ENCODE results near the gene CCT2.
"Not testable (repeated sequence)": the region's sequence is repeated elsewhere in the genome, so short reads cannot be mapped to it uniquely, and the experiment has no call there.

The CCT2 gene

DNA sequence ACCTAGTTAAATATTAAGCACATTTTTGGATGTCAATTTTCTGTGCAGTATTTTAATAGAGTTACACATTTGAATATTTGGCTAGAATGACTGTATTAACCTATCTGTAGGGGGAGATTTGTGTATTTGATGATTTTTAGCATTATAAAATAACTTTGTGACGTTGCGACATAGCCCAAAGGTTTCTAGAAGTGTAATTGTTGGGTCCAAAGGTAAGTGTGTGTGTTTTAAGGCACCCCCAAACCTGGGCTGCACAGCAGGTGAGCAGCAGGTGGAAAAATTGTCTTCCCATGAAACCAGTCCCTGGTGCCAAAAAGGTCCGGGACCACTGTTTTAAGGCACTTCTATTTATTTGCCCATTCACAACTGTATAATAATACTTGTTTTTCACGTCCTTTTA lies 3.3 kb downstream of the CCT2 start:
- DNase-seq (ENCODE audit: low read depth), result no peak

DNA sequence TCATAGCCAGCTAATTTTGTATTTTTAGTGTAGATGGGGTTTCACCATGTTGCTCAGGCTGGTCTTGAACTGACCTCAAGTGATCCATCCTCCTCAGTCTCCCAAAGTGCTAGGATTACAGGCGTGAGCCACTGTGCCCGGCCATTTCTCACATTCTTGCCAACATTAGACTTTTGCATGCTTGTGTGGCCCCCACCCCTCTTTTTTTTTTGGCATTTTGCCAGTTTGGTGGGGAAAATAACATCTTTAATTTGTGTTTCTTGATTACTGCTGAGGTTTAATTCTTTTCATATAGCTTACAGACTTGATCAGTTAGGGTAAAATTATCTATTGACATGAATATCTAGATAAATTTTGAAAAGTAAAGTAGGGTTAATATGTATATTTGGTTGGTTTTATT lies 3.8 kb downstream of the CCT2 start:
- no peak for DNase-seq (ENCODE audit: low read depth)

DNA sequence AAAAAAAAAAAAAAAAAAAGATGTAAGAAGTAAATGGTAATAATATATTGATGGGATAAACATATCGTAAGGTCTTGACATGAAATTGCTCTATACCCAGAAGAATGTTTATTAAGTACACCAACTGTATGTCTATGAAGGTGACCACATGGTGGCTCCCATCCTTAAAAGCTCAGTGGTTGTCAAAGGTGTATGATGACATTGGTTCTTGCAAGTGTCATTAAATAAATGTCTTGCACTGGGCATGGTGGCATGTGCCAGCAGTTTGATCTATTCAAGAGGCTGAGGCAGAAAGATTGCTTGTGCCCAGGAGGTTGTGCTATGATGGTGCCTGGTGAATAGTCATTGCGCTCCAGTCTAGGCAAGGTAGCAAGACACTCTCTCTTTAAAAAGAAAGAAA lies 10.4 kb downstream of the CCT2 start:
- no peak for DNase-seq (ENCODE audit: low read depth)

DNA sequence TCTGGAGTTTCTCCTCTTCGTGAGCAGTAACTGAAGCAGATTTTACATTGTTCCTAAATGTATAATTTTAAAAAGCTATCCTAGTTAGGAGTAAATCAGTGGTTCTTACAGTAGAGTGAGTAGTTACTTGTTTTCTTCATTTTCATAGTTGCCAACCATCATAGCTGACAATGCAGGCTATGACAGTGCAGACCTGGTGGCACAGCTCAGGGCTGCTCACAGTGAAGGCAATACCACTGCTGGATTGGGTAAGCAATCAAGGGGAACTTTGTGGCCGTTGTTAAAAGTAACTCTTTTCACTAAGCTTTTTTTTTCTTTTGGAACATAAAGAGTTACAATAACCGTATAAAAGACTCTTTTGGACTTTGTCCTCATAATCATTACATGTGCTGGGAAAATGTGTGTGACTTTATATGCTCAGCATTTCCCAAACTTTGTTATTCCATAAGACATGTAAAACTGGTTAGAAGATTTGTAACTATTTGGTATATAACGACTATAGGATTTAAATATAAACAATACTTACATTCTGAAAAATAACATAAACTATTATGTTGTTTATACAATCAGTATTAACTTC lies 13.0 kb downstream of the CCT2 start:
- DNase-seq (ENCODE audit: low read depth), result no peak

DNA sequence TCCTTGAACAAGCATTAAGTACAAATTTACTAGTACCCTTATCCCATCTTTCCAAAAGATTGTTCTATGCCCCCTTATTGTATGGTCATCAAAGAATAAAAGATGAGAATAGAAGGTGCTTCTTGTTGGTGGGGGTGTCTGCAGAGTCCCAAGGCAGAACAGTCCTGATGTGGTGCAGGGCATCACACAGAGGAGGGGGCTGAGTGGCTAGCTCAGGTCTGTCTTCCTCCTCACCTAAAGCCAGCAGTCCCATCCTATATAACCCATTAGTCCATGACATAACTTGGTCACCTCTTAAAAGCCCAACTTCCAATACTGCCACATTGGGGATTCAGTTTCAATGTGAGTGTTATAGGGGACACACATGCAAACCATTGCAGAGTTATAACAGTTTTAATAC lies 15.5 kb downstream of the CCT2 start:
- no peak for DNase-seq (ENCODE audit: low read depth)

DNA sequence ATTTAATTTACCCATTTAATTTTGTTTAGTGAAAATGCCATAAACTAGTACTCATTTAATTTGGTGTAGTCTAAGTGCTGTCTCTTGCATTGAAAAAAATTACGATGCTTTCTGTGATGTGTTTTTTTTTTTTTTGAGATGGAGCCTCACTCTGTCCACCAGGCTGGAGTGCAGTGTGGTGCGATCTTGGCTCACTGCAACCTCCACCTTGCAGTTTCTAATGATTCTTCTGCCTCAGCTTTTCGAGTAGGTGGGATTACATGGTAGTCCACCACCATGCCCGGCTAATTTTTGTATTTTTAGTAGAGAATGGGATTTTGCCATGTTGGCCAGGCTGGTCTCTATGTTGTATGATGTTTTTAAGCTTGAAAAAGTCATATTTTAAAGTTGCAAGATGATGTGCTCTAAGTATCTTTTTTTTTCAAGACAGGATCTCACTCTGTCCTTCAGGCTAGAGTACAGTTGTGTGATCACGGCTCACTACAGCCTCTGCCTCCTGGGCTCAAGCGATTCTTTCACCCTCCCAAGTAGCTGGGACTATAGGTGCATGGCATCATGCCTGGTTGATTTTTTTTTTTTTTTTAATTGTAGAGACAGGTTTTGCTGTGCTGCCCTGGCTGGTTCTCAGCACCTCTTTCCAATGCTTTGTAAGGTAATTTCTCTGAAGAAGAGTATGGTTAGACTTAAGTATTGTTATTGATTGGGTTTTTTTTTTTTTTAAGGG lies 16.9 kb downstream of the CCT2 start:
- DNase-seq (ENCODE audit: low read depth), result no peak

DNA sequence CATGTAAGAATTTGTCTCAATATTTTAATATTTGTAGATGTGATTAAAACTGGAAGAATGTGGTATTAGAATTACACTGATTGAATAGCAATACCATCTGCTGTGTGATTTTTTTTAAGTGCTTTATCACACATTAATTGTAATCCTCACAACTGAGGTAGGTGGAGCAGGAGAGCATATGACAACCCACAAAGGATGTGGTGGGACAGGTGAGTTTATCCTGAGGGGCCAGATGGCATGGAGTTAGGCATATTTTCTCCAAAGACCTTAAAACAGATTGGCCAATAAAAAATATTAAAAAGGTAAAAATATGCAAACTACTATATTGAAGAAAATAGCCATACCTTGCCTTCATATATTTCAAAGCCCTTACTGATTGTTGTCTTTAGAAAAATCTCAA lies 17.7 kb downstream of the CCT2 start:
- no peak for DNase-seq (ENCODE audit: low read depth)

DNA sequence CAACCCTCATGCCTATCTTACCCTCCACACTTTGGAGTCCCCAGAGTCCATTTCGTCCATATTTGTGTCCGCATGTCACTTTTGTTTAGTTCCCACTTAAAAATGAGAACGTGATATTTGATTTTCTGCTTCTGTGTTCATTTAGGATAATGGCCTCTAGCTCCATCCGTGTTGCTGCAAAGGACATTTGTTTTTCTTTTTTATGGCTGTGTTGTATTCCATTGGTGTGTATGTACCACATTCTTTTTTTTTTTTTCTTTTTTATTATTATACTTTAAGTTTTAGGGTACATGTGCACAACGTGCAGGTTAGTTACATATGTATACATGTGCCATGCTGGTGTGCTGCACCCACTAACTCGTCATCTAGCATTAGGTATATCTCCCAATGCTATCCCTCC lies 18.3 kb downstream of the CCT2 start:
- not testable (repeated sequence) for DNase-seq (ENCODE audit: low read depth)

DNA sequence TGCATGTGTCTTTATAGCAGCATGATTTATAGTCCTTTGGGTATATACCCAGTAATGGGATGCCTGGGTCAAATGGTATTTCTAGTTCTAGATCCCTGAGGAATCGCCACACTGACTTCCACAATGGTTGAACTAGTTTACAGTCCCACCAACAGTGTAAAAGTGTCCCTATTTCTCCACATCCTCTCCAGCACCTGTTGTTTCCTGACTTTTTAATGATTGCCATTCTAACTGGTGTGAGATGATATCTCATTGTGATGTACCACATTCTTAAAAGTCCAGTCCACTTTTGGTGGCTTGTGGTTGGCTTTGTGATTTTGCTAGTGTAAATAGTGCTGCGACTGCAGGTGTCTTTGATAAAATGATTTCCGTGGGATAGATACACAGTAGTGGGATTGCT lies 19.0 kb downstream of the CCT2 start:
- DNase-seq (ENCODE audit: low read depth), result not testable (repeated sequence)

DNA sequence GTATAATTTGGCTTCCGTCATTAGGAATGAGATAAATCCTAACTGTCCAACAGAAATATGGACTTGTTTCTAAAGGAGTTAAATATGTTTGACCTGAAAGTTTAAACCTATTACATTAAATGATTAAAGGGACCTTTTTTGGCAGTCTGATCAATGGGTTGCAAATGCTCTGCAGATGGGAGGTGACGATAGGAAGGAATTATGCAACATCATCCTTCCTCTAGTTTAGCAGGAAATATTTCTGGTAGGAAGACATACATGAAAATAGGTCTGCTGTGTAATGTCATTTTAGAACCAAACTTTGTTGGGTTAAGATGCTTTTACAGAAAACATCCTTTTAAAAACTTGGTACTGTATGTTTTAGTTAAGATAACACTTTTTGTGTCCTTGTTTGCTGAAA lies 22.9 kb downstream of the CCT2 start:
- DNase-seq (ENCODE audit: low read depth), result no peak

DNA sequence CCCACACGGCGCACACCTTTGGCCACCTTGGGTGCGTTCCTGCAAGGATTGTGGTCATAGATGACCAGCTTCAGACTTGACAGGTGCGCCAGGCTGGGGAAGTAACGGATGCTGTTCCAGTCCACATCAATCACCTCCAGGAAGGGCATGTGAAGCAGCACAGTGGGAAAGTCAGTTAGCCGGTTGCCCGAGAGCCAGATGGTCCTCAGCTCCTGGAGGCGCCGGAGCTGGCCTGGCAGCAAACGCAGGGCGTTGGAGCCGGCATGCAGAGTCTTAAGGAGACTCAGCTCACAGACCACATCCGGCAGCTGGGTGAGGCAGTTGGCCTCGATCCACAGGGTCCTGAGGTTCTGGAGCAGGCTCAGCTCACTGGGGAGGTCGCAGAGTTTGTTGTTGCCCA lies 24.9 kb downstream of the CCT2 start:
- DNase-seq (ENCODE audit: low read depth), result no peak

DNA sequence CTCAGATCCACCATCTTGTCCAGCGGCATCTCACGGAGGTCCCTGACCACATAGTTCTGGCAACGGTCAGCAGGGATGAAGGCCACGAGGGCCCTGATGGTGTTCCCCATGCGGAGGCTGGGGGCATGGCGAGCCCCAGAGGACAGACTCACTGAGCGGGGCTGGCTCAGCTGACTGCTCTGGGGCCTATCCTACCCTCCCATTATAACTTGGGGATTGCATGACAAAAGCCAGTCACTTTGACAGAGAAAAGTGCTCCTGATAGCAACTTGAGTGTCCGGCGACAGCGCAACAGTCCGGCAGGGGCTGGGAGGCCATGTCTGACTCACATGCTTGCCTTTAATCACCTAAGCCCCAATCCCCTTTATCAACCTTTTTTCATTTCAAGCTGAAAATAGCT lies 25.5 kb downstream of the CCT2 start, which contains the start of gene LRRC10:
Gene LRRC10 (minus strand): TSS at position 179 of the 400 bp plus-strand sequence. CDS start 69 bp downstream, at position 110.
- no peak for DNase-seq (ENCODE audit: low read depth)

DNA sequence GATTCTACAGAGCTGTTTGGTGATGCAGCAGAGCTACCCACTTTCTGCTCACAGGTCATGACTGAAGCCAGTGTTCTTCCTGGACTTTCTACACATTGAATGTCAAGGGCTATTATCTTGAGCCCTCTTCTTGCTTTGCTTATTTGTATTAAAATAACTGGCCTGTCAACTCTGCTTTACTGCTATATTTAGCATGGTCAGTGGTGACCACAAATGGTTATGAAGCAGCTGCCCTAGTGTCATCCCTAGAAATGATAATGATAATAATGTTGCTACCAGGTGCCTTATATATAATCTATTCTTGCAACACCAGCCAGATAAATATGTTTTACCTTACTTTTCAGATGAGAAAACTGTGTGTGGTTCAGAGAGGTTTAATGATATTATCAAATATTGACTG lies 28.1 kb downstream of the CCT2 start:
- DNase-seq (ENCODE audit: low read depth), result no peak

DNA sequence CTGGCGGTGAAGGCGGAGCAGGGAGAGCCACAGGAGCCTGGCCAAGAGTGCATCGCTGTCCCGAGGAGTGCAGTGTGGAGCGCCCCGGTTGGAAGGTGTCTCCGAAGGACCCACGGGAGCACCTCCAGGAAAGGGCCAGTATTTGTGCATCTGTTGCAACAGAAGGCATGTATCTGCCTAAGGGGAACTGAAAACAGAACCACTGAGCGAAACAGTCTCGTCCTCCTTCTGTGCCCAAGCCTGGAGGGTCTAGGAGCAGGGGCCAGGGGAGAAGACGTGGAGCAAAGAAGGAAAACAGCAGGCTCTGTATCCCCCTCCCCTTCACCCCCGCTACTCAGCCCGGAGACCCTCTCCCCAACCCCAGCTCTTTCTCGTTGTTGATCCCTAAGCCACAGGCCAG lies 30.8 kb downstream of the CCT2 start:
- DNase-seq (ENCODE audit: low read depth), result no peak

DNA sequence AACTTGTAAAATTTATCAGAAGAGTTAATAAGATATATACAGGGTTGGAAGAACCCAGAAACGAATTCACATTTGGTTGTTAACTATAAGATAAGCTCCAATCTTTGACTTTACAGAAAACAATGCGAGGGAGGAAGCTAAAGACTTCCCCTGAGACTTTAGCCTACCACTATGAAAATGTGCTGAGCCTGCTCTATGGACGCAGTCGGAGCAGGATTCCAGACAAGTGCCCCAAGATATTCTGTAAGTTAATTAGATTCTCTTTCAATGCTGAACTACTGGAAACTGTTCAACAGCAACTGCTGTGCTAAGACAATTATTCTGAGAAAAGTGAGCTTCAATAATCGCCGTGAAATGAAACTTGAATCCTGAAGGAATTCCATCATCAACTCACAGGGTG lies 33.8 kb downstream of the CCT2 start:
- no peak for DNase-seq (ENCODE audit: low read depth)

DNA sequence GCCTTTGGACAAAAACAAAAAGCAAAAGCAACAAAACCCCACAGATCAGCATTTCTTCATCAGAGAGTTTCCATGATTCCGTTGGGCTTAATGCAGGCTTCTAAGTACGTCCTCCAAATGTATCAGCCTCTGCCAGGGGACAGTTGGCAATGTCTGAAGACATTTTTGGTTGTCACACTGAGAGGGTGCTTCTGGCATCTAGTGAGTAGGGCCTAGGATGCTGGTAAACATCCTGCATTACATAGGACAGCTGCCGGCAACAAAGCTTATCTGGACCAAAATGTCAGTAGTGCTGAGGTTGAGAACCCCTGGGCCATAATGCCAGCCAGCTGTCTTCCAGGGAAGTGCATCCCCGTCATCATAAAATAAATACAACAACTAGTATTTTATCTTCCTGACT lies 34.8 kb downstream of the CCT2 start:
- DNase-seq (ENCODE audit: low read depth), result no peak

DNA sequence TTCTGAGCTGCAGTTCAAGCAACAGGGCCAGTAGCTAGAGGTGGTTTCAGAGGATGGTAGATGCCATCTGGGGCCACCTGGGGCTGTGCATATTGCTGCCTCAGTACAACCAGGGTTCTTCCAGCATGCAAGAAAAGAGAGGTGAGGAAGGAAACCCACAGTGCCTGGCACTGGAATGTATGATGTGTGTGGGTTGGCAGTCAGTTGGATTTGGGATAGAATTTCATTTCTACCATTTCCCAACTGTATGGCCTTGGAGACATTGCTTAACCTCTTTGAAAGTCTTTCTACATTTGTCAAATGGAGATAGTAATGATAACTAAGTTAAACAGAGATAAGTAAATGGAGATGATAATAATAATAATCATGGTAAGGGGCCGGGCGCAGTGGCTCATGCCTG lies 35.7 kb downstream of the CCT2 start:
- no peak for DNase-seq (ENCODE audit: low read depth)

DNA sequence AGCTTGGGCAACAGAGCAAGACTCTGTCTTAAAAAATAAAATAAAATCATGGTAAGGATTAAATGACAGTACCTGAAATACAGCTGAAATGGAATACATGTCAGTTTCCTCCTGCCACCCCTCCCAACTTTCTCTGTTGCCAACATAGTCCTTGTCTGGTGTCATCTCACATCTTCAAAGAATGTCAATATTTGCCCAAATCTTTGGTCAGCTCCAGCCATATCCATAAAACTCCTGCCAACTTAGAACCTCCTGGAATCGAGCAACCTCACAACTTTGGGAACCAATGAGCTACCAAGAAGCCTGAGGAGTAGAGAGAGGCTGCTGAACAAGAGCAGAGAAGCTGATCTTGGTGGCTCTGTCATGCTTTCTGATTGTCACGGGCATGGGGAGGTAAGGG lies 36.3 kb downstream of the CCT2 start:
- DNase-seq (ENCODE audit: low read depth), result no peak

DNA sequence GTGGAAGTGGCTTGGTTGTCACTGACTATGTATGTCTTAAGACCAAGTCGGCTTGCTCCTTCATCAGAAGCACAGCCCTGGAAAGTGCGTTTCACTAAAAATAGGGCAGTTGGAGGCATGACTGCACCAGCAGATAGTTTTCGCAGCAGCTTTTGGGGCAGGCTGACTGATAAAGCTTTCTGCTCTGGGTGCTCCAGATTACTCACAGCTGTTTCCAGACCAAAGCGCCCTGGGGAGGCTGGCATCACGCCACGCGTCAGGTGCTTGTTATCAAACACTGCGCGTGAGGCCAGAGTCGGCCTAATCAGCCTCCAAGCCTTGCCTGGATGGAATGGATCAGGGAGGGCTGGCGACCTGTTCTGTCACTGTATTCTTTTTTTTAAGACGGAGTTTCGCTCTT lies 38.7 kb downstream of the CCT2 start:
- no peak for DNase-seq (ENCODE audit: low read depth)

DNA sequence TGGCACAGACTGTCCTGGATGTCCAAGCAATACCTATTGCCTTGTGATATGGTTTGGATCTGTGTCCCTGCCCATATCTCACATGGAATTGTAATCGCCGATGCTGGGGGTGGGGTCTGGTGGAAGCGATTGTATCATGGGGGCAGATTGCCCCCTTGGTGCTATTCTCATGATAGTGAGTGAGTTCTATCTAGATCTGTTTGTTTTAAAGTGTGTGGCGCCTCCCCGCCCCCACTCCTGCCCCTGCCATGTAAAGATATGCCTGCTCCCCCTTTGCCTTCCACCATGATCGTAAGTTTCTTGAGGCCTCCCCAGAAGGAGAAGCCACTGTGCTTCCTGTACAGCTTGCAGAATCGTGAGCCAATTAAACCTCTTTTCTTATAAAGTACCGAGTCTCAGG lies 42.2 kb downstream of the CCT2 start:
- no peak for DNase-seq (ENCODE audit: low read depth)

DNA sequence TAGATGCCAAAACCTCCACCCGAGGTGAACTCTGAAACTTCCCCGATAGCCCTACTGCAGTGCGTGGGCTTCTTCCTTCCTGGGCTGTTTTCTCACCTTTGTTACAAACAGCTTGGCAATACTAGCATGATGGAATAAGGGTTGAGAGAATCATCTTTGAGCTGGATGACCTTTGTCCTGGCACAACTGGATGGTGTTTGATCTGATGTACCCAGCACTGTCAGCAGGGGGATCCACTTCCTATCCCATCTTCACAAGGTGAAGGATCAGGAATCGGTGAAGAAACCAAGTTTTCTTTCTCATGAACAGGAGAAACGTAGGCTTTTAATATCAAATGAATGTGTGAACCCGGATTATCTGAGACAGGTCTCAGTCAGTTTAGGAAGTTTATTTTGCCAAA lies 44.9 kb downstream of the CCT2 start:
- DNase-seq (ENCODE audit: low read depth), result no peak

DNA sequence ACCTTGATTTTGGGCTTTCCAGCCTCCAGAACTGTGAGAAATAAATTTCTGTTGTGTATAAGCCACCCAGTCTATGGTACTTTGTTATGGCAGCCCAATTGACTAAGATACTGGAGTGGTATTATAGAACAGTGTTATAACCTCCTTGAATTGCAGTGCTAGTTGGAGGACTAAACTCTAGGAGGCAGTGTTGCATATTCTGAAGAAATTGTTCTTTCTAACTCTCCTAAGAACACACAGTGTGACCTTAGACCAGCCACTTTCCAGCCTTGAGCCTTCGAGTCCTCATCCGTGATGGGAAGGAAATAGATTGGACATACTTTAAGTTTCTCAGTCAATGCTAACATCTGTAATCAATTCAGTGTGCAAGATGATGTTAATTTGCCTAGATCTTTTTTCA lies 47.8 kb downstream of the CCT2 start:
- no peak for DNase-seq (ENCODE audit: low read depth)

DNA sequence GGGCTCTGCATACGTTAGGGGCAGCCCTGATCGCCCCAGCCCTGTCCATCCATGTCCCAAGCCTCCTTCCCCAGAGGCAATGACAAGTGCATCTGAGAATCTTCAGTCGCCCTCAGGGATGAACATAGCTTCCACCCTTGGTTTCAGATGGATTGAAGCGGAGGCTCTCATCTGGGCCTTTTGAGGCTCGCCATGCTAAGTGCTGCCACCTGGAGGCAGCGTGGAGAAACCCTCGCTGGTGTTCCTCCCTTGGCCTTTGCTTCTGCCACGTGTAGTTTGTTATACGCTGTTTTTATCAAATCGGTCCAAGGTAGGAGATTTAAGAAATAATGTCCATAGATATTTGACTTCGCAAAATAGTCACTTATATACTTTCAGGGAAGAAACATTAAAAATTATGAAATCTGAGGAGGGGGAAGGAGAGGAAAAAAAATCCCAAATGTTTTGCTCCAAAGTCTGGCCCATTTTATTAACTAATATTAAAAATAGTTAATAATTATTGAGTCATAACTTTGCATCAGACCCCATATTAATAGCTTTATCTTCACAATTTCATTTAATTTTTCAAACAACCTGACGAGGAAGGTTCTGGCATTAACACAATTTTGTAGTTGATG lies 54.2 kb downstream of the CCT2 start:
- no peak for DNase-seq (ENCODE audit: low read depth)

DNA sequence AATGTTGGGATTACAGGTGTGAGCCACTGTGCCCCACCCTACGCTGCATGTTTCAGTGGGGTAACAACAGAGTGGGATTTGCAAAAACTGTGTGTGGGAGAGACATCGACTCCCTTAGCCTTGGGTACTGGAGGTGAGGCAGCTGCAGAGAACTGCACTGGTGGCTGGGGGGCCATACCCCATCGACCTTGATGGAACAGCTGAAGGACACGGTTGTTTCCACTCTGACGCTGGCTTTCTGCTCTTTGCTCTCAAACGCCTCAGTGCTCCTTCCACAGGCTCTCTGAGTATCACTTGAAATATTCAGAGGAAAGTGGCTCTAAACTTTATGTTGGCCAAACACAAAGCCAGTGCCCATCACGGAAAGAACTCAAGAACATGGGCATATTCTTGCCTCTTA lies 56.3 kb downstream of the CCT2 start:
- no peak for DNase-seq (ENCODE audit: low read depth)

Measured in CMK (cell line).